HL-60 (cell line): ENCODE results near the gene GTPBP6.
"Not testable (repeated sequence)": the region's sequence is repeated elsewhere in the genome, so short reads cannot be mapped to it uniquely, and the experiment has no call there.

Source experiments
- DNase-seq, 2 experiments: peaks; one replicate each; pipeline ENCODE4 v3.0.0-alpha.2; 2010 to 2020; ENCODE audit warnings: low read depth in 1 of 2, low spot score in 1 of 2
- H3K27ac ChIP-seq: fragments of 250-450 bp; sonication (Bioruptor Pico); replicated peaks from 2 replicates; pipeline ENCODE4 v1.5.1; 2020; ENCODE audit warnings: mild to moderate bottlenecking, moderate library complexity
- H3K27me3 ChIP-seq: fragments of 250-450 bp; sonication (Bioruptor Pico); 2 replicates; pipeline ENCODE4 v1.5.1; 2021; ENCODE audit warnings: mild to moderate bottlenecking, moderate library complexity; ENCODE audit not compliant: insufficient read depth, poor library complexity, severe bottlenecking
- H3K4me3 ChIP-seq: replicated peaks from 2 replicates; pipeline ENCODE4 v1.5.1; 2011; ENCODE audit warnings: mild to moderate bottlenecking, control low read depth, low read length; ENCODE audit not compliant: insufficient read depth
- CTCF ChIP-seq: IDR thresholded peaks from one replicate; pipeline ENCODE4 v1.5.1; 2011; ENCODE audit warnings: low read length, control low read depth, inconsistent platforms; ENCODE audit not compliant: insufficient read depth
- GABPA ChIP-seq: IDR thresholded peaks from 2 replicates; pipeline ENCODE4 v1.6.1; 2012; ENCODE audit warnings: low read depth
- POLR2AphosphoS5 ChIP-seq: IDR thresholded peaks from 2 replicates; pipeline ENCODE4 v1.6.1; 2012; ENCODE audit warnings: low read depth
- REST ChIP-seq: IDR thresholded peaks from 2 replicates; pipeline ENCODE4 v1.6.1; 2012; ENCODE audit warnings: low read depth; ENCODE audit not compliant: insufficient replicate concordance
- SPI1 ChIP-seq: IDR thresholded peaks from 2 replicates; pipeline ENCODE4 v1.6.1; 2012; ENCODE audit warnings: low read depth, mild to moderate bottlenecking, borderline replicate concordance

Gene GTPBP6

GRCh38 chrX:281166-281999 is 37.2 kb downstream of the GTPBP6 start, which contains the start of gene PLCXD1:
PLCXD1 (plus strand) TSS chrX:281381; CDS start chrX:284188, 2,807 bp downstream.
- DNase-seq, result peak in 1 of 2 experiments; percentile 35
- H3K4me3 ChIP-seq, result no peak within 1 kb of the TSS
- H3K27me3 ChIP-seq, result no peaks in the 10 kb centered on the region
- no peak for TF ChIP-seq POLR2AphosphoS5
- no peak for TF ChIP-seq SPI1
- TF ChIP-seq CTCF, result no peak
- no peak for TF ChIP-seq REST
- no peak for TF ChIP-seq GABPA
- peak within 1 kb of the TSS; percentile 82 for H3K27ac ChIP-seq

GRCh38 chrX:280722-281121 is 37.9 kb downstream of the GTPBP6 start:
- not testable (repeated sequence) for DNase-seq, H3K27ac ChIP-seq, H3K4me3 ChIP-seq, H3K27me3 ChIP-seq

- H3K27me3 ChIP-seq, H3K4me3 ChIP-seq: not testable (repeated sequence)
- peak; percentile 49 to 53 for DNase-seq
- peak overlapping the region; percentile 48 for H3K27ac ChIP-seq
Measured at GRCh38 chrX:279757-280604, 38.6 kb downstream of the GTPBP6 start.

GRCh38 chrX:276581-277201 is 41.9 kb downstream of the GTPBP6 start:
- H3K4me3 ChIP-seq, result peak overlapping the region; percentile 53
- peak in 1 of 2 experiments; percentile 31 for DNase-seq
- peak overlapping the region; percentile 66 for H3K27ac ChIP-seq
- no peaks in the 10 kb centered on the region for H3K27me3 ChIP-seq
- TF ChIP-seq SPI1 (no peak), CTCF (no peak)

GRCh38 chrX:275967-276580 is 42.5 kb downstream of the GTPBP6 start:
- DNase-seq, result peak; percentile 43 to 74
- no peak for TF ChIP-seq REST
- peak; percentile 26 for TF ChIP-seq POLR2AphosphoS5
- TF ChIP-seq CTCF, result no peak
- no peak for TF ChIP-seq GABPA
- no peak for TF ChIP-seq SPI1
- Histone ChIP-seq H3K27ac (peak overlapping the region; percentile 66), H3K4me3 (peak overlapping the region; percentile 53), H3K27me3 (no peaks in the 10 kb centered on the region)
